ENCODE results near the gene TSPOAP1. TPM values are rescaled to one million over a fixed set of nuclear protein-coding genes. Genes with fewer than 3 reads are reported as not detected.

TSPOAP1 gene
- total and polyA plus RNA-seq, 10 of the 15 experiments (the other 5 are each of a cell fraction or from before 2014, with no cell fraction given) = 0.58 to 16.4 (median 4.2) TPM; not detected in 1

DNA sequence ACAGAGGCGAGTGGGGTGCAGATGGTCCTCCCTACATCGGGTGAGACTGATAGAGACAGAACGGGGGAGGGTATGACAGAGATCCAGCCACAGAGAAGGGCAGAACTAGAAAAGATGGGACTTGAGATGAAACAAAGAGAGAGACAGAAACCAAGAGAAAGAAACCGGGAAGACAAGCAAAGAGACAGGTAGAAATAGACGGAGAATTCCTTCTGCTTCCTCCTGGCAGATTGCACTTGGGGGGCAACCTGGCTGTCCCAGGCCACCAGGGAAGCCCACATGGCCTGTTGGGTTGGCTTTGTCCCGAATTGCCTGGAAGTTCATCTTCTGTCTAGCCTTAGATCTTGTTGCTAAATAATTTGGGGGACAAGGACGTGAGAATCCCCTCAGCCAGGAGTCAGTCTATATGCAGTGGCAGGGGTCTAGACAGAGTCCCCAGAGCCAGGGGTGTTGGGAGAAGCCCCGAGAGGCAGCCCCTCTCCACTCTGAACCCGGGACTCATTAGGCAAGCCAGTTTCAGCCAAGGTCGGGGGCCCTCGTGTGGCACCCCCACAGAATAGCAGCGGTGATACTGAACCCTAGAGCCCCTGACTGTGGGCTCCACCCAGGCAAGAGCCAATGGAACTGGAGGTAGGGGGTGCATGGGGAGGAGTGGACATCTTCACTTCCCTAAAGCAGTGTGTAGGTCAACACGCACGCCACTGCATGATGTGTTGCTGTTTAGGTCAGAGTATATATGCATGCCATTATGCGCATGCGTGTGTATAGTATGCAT is 627 bp upstream of the TSPOAP1 start (continued):
- TF ChIP-seq SREBF1 (IDR thresholded peaks at IDR 0.05; ENCODE audit: low read length) (no peak), LARP7 (IDR thresholded peaks at IDR 0.05) (peak; percentile 49; the same call in 1 of the 2 replicates), ZNF384 (IDR thresholded peaks at IDR 0.05; ENCODE audit: borderline replicate concordance, low read depth, low read length) (no peak), GABPA (IDR thresholded peaks at IDR 0.05; ENCODE audit: low read depth) (no peak), POLR2A (IDR thresholded peaks at IDR 0.05; ENCODE audit: low read depth, low read length) (no peak), MTA3 (IDR thresholded peaks at IDR 0.05; ENCODE audit: borderline replicate concordance, low read length) (no peak), RELA (IDR thresholded peaks at IDR 0.05; ENCODE audit: borderline replicate concordance, partially characterized antibody) (no peak), SRF (IDR thresholded peaks at IDR 0.05; ENCODE audit: low read depth in 2 of 2, low read length in 2 of 2) (0 out of 4 replicates have a peak, but pooled peaks of 1 of the 2 experiments have one; percentile 37), ZNF622 (IDR thresholded peaks at IDR 0.05) (no peak), STAT3 (IDR thresholded peaks at IDR 0.05; ENCODE audit: low read depth, low read length) (peak; percentile 92; the same call in 1 of the 2 replicates), SIN3A (IDR thresholded peaks at IDR 0.05; ENCODE audit: low read depth, low read length) (no peak), POLR2AphosphoS2 (IDR thresholded peaks at IDR 0.05; ENCODE audit: low read depth, low read length) (peak; percentile 99)
- TF ChIP-seq, protein P1, sequence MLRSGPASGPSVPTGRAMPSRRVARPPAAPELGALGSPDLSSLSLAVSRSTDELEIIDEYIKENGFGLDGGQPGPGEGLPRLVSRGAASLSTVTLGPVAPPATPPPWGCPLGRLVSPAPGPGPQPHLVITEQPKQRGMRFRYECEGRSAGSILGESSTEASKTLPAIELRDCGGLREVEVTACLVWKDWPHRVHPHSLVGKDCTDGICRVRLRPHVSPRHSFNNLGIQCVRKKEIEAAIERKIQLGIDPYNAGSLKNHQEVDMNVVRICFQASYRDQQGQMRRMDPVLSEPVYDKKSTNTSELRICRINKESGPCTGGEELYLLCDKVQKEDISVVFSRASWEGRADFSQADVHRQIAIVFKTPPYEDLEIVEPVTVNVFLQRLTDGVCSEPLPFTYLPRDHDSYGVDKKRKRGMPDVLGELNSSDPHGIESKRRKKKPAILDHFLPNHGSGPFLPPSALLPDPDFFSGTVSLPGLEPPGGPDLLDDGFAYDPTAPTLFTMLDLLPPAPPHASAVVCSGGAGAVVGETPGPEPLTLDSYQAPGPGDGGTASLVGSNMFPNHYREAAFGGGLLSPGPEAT (IDR thresholded peaks at IDR 0.05; ENCODE audit: low read depth) = peak; percentile 46; the same call in 1 of the 2 replicates
- TF ChIP-seq, protein P2, sequence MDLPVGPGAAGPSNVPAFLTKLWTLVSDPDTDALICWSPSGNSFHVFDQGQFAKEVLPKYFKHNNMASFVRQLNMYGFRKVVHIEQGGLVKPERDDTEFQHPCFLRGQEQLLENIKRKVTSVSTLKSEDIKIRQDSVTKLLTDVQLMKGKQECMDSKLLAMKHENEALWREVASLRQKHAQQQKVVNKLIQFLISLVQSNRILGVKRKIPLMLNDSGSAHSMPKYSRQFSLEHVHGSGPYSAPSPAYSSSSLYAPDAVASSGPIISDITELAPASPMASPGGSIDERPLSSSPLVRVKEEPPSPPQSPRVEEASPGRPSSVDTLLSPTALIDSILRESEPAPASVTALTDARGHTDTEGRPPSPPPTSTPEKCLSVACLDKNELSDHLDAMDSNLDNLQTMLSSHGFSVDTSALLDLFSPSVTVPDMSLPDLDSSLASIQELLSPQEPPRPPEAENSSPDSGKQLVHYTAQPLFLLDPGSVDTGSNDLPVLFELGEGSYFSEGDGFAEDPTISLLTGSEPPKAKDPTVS (IDR thresholded peaks at IDR 0.05; ENCODE audit: low read depth, low read length) = no peak
- TF ChIP-seq, protein P3, sequence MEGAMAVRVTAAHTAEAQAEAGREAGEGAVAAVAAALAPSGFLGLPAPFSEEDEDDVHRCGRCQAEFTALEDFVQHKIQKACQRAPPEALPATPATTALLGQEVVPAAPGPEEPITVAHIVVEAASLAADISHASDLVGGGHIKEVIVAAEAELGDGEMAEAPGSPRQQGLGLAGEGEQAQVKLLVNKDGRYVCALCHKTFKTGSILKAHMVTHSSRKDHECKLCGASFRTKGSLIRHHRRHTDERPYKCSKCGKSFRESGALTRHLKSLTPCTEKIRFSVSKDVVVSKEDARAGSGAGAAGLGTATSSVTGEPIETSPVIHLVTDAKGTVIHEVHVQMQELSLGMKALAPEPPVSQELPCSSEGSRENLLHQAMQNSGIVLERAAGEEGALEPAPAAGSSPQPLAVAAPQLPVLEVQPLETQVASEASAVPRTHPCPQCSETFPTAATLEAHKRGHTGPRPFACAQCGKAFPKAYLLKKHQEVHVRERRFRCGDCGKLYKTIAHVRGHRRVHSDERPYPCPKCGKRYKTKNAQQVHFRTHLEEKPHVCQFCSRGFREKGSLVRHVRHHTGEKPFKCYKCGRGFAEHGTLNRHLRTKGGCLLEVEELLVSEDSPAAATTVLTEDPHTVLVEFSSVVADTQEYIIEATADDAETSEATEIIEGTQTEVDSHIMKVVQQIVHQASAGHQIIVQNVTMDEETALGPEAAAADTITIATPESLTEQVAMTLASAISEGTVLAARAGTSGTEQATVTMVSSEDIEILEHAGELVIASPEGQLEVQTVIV (IDR thresholded peaks at IDR 0.05; ENCODE audit: borderline replicate concordance, partially characterized antibody) = no peak
- TF ChIP-seq, protein P4, sequence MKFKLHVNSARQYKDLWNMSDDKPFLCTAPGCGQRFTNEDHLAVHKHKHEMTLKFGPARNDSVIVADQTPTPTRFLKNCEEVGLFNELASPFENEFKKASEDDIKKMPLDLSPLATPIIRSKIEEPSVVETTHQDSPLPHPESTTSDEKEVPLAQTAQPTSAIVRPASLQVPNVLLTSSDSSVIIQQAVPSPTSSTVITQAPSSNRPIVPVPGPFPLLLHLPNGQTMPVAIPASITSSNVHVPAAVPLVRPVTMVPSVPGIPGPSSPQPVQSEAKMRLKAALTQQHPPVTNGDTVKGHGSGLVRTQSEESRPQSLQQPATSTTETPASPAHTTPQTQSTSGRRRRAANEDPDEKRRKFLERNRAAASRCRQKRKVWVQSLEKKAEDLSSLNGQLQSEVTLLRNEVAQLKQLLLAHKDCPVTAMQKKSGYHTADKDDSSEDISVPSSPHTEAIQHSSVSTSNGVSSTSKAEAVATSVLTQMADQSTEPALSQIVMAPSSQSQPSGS (IDR thresholded peaks at IDR 0.05; ENCODE audit: low read length) = no peak
- TF ChIP-seq, protein P5, sequence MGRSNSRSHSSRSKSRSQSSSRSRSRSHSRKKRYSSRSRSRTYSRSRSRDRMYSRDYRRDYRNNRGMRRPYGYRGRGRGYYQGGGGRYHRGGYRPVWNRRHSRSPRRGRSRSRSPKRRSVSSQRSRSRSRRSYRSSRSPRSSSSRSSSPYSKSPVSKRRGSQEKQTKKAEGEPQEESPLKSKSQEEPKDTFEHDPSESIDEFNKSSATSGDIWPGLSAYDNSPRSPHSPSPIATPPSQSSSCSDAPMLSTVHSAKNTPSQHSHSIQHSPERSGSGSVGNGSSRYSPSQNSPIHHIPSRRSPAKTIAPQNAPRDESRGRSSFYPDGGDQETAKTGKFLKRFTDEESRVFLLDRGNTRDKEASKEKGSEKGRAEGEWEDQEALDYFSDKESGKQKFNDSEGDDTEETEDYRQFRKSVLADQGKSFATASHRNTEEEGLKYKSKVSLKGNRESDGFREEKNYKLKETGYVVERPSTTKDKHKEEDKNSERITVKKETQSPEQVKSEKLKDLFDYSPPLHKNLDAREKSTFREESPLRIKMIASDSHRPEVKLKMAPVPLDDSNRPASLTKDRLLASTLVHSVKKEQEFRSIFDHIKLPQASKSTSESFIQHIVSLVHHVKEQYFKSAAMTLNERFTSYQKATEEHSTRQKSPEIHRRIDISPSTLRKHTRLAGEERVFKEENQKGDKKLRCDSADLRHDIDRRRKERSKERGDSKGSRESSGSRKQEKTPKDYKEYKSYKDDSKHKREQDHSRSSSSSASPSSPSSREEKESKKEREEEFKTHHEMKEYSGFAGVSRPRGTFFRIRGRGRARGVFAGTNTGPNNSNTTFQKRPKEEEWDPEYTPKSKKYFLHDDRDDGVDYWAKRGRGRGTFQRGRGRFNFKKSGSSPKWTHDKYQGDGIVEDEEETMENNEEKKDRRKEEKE (IDR thresholded peaks at IDR 0.05) = peak; percentile 42; the same call in 1 of the 2 replicates
- TF ChIP-seq, protein P6, sequence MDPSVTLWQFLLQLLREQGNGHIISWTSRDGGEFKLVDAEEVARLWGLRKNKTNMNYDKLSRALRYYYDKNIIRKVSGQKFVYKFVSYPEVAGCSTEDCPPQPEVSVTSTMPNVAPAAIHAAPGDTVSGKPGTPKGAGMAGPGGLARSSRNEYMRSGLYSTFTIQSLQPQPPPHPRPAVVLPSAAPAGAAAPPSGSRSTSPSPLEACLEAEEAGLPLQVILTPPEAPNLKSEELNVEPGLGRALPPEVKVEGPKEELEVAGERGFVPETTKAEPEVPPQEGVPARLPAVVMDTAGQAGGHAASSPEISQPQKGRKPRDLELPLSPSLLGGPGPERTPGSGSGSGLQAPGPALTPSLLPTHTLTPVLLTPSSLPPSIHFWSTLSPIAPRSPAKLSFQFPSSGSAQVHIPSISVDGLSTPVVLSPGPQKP (IDR thresholded peaks at IDR 0.05; ENCODE audit: low read depth, low read length) = peak; percentile 1; the same call in 1 of the 2 replicates

Measured in GM12878 (cell line).